Ovary (tissue), 3 donors: ENCODE data around the gene TEX13A.

Experiments used
- CTCF ChIP-seq, 3 donors: fragments of 450-650 bp in 2 of 3; fragments of 200-600 bp in 1 of 3; IDR thresholded peaks; one replicate each; pipeline versions ENCODE4 v1.5.1 to v1.8.0; 2016 to 2022; ENCODE audit warnings: antibody characterized with exemption in 3 of 3, mild to moderate bottlenecking in 1 of 3
- POLR2A ChIP-seq: fragments of 450-650 bp; IDR thresholded peaks from one replicate; pipeline ENCODE4 v1.6.1; 2017; ENCODE audit warnings: antibody characterized with exemption, mild to moderate bottlenecking, moderate library complexity
- donor health status: DM: no; HTN: no; CAD: no.

GRCh38 chrX:105210258-105210657 lies 10.2 kb downstream of the TEX13A start:
- TF ChIP-seq CTCF (IDR thresholded peaks at IDR 0.05) (no peak), POLR2A (no peak)
